Kidney (tissue), 14 donors: ENCODE measurements around the gene ADAMTS17. TPM values are rescaled to one million over a fixed set of nuclear protein-coding genes. Genes with fewer than 3 reads are reported as not detected.

Experiments
- DNase-seq, 5 donors: peaks; one replicate each; pipeline ENCODE4 v3.0.0-alpha.2; 2013 to 2020
- FAIRE-seq: peaks from 2 replicates; lab custom pipeline; 2012; peaks lifted over from hg19 to GRCh38; lab: Jason Lieb, UNC
- H3K27ac ChIP-seq, 2 donors: one replicate each; pipeline ENCODE4 v1.7.0; 2013; ENCODE audit warnings: low read depth in 2 of 2, low read length in 2 of 2, inconsistent platforms in 1 of 2
- H3K27me3 ChIP-seq: one replicate; pipeline ENCODE4 v1.7.1; 2013; ENCODE audit warnings: low read length, inconsistent platforms; ENCODE audit not compliant: control insufficient read depth, insufficient read depth
- H3K36me3 ChIP-seq, 3 donors: one replicate each; pipeline versions ENCODE4 v1.7.0 to v1.7.1; 2013; ENCODE audit warnings: low read length in 3 of 3, control low read depth in 1 of 3, inconsistent platforms in 1 of 3; ENCODE audit not compliant: insufficient read depth in 3 of 3, control insufficient read depth in 2 of 3
- H3K4me1 ChIP-seq, 3 donors: one replicate each; pipeline versions ENCODE4 v1.7.0 to v1.7.1; 2013; ENCODE audit warnings: low read length in 3 of 3, inconsistent platforms in 1 of 3, low read depth in 1 of 3; ENCODE audit not compliant: control insufficient read depth in 2 of 3, insufficient read depth in 2 of 3
- H3K4me3 ChIP-seq, 3 donors: one replicate each; pipeline versions ENCODE4 v1.7.0 to v1.8.1; 2013; ENCODE audit warnings: low read length in 3 of 3, control low read depth in 1 of 3, inconsistent platforms in 1 of 3
- H3K9ac ChIP-seq, 3 donors: one replicate each; pipeline versions ENCODE4 v1.7.0 to v1.7.1; 2013; ENCODE audit warnings: low read length in 3 of 3, control low read depth in 1 of 3, inconsistent platforms in 1 of 3
- H3K9me3 ChIP-seq, 3 donors: one replicate each; pipeline versions ENCODE4 v1.7.0 to v1.7.1; 2013; ENCODE audit warnings: low read length in 3 of 3, control low read depth in 1 of 3, inconsistent platforms in 1 of 3; ENCODE audit not compliant: control insufficient read depth in 2 of 3, insufficient read depth in 1 of 3
- CTCF ChIP-seq: IDR thresholded peaks from 3 replicates; pipeline ENCODE4 v1.5.1; 2012; ENCODE audit warnings: mild to moderate bottlenecking, moderate library complexity, borderline replicate concordance; ENCODE audit not compliant: insufficient read depth; ENCODE audit errors: extremely low read depth
- intact Hi-C: fragments of 100-400 bp; cut with DNase I; formaldehyde crosslinking; loops from one replicate; pipeline ENCODE4 v1.11.1; 2022
- polyA plus RNA-seq: library from polyadenylated mRNA; stranded (reverse); fragments of 350-450 nt; fragmentation: Illumina TruSeq; extraction: RNeasy Lipid Tissue Mini Kit (QIAGEN cat#74804); gene quantifications from one replicate; pipeline ENCODE4 v1.2.3, GENCODE V29; 2014; ENCODE audit warnings: low read depth, low replicate concordance; ENCODE audit not compliant: insufficient read depth
- total RNA-seq: library from RNA; stranded (reverse); fragmentation: NEBNext Ultra II Directional; extraction: Animal tissue kit (Norgen Biotek cat#: 25700); gene quantifications from one replicate; pipeline ENCODE4 v1.2.1, GENCODE V29; 2021
- donor health status: control.
- donor health status: control.
- donor health status: control.
- donor health status: control.
- donor health status: control.
- donor health status: DM: yes; HTN: yes; CAD: no.
- donor health status: Normal renal cell carcinoma (clear cell type).

The ADAMTS17 gene
- total and polyA plus RNA-seq, 2 donors from 2014 or later: 1.7 to 2.2 TPM

- H3K9ac ChIP-seq: no peak overlapping the region
- no peak overlapping the region for H3K4me3 ChIP-seq
- H3K4me1 ChIP-seq: peaks cover 0 to 2% (median 0%) of the 10 kb centered on the region in 3 donors
- H3K36me3 ChIP-seq: no peaks in the 10 kb centered on the region
- DNase-seq (peak in 1 of 5 donors; percentile 3), FAIRE-seq (no peak)
- H3K27ac ChIP-seq: no peak overlapping the region
- no peak for TF ChIP-seq CTCF
- intact Hi-C loops: no loop called here
- H3K27me3 ChIP-seq: no peaks in the 10 kb centered on the region
- H3K9me3 ChIP-seq: no peaks in the 10 kb centered on the region
These were observed 87.5 kb downstream of the ADAMTS17 start for GRCh38 chr15:100254285-100254684.

DNA sequence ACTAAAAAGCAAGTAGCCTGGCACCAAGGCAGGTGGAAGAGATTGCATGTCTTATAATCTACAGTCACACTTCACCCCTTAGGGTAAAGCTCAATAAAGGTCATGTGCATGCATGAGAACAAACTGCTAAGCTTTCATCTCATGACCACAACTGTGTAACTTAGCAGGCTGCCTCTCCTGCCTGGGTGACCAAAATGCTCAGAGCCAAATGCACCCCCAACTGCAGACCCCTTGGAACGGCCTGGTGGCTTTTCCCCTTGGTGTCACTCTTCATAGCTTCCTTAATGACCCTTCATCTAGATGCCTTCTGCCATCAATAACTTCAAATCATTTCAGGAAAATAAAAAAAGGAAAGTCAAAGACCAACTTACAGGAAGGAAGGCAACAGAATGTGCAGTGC, 88.1 kb downstream of the ADAMTS17 start:
- H3K36me3 ChIP-seq: no peaks in the 10 kb centered on the region
- peaks cover 0 to 2% (median 0%) of the 10 kb centered on the region in 3 donors for H3K4me1 ChIP-seq
- TF ChIP-seq CTCF: no peak
- intact Hi-C loops: no loop called here
- H3K27me3 ChIP-seq: no peaks in the 10 kb centered on the region
- H3K9me3 ChIP-seq: no peaks in the 10 kb centered on the region
- FAIRE-seq (no peak), DNase-seq (peak in 2 of 5 donors; percentile 3 to 19)
- no peak overlapping the region for H3K27ac ChIP-seq
- no peak overlapping the region for H3K4me3 ChIP-seq
- no peak overlapping the region for H3K9ac ChIP-seq

GRCh38 chr15:100252779-100253417, 88.9 kb downstream of the ADAMTS17 start:
- H3K27me3 ChIP-seq: no peaks in the 10 kb centered on the region
- FAIRE-seq: no peak

More at GRCh38 chr15:100252779-100253417, 88.9 kb downstream of the ADAMTS17 start:
- Histone ChIP-seq H3K9ac (no peak overlapping the region), H3K36me3 (no peaks in the 10 kb centered on the region), H3K4me1 (peaks cover 0 to 2% (median 0%) of the 10 kb centered on the region in 3 donors), H3K4me3 (no peak overlapping the region), H3K9me3 (no peaks in the 10 kb centered on the region), H3K27ac (no peak overlapping the region)
- intact Hi-C loops: no loop called here
- TF ChIP-seq CTCF: no peak
- no peak for DNase-seq
